ENCODE results near the gene DHX16.

Gene DHX16

GRCh38 chr6:30617565-30618269, 55.1 kb downstream of the DHX16 start, which contains the start of gene MRPS18B:
Gene MRPS18B, plus strand, starts transcription at chr6:30617840. Its CDS starts 26 bp downstream, at chr6:30617866.
- no peaks in the 10 kb centered on the region for H3K27me3 ChIP-seq (ENCODE audit: insufficient read depth, low read length)
- H3F3A ChIP-seq (ENCODE audit: insufficient read depth, low read length): 0 out of 2 replicates have a peak, but pooled peaks cover 2% of the 10 kb centered on the region
- H3K79me2 ChIP-seq (ENCODE audit: insufficient read depth, low read length): peaks cover 42% of the 10 kb centered on the region
- no peaks in the 10 kb centered on the region for H4K20me1 ChIP-seq (ENCODE audit: insufficient read depth, low read length)
- H3K4me1 ChIP-seq (ENCODE audit: insufficient read depth, low read length, severe bottlenecking): peaks cover 33% of the 10 kb centered on the region
- peaks cover 73% of the 10 kb centered on the region for H3K36me3 ChIP-seq (ENCODE audit: insufficient read depth, low read length)
- peak within 1 kb of the TSS; percentile 98 for H3K4me2 ChIP-seq (ENCODE audit: low read length)
- no peak within 1 kb of the TSS for H2AFZ ChIP-seq (ENCODE audit: low read length)
- no peaks in the 10 kb centered on the region for H3K9me3 ChIP-seq (ENCODE audit: low read length)
- H3K4me3 ChIP-seq (ENCODE audit: low read depth, low read length, poor library complexity, severe bottlenecking): peak within 1 kb of the TSS; percentile 97
- TF ChIP-seq EZH2 (IDR thresholded peaks at IDR 0.05; ENCODE audit: borderline replicate concordance, low read length): no peak
- TF ChIP-seq, protein P1, sequence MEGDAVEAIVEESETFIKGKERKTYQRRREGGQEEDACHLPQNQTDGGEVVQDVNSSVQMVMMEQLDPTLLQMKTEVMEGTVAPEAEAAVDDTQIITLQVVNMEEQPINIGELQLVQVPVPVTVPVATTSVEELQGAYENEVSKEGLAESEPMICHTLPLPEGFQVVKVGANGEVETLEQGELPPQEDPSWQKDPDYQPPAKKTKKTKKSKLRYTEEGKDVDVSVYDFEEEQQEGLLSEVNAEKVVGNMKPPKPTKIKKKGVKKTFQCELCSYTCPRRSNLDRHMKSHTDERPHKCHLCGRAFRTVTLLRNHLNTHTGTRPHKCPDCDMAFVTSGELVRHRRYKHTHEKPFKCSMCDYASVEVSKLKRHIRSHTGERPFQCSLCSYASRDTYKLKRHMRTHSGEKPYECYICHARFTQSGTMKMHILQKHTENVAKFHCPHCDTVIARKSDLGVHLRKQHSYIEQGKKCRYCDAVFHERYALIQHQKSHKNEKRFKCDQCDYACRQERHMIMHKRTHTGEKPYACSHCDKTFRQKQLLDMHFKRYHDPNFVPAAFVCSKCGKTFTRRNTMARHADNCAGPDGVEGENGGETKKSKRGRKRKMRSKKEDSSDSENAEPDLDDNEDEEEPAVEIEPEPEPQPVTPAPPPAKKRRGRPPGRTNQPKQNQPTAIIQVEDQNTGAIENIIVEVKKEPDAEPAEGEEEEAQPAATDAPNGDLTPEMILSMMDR (IDR thresholded peaks at IDR 0.05; ENCODE audit: low read length): no peak
- H3K9ac ChIP-seq (ENCODE audit: low read length): peak within 1 kb of the TSS; percentile 100
- H3K9me2 ChIP-seq (ENCODE audit: low read depth, low read length): no peaks in the 10 kb centered on the region
- H3K27ac ChIP-seq (ENCODE audit: low read depth, low read length, poor library complexity, severe bottlenecking): peak within 1 kb of the TSS; percentile 93

- Histone ChIP-seq H3K4me1 (ENCODE audit: insufficient read depth, low read length, severe bottlenecking) (peaks cover 40% of the 10 kb centered on the region), H3K4me2 (ENCODE audit: low read length) (peak within 1 kb of the TSS; percentile 98), H2AFZ (ENCODE audit: low read length) (no peak within 1 kb of the TSS), H4K20me1 (ENCODE audit: insufficient read depth, low read length) (no peaks in the 10 kb centered on the region), H3K36me3 (ENCODE audit: insufficient read depth, low read length) (peaks cover 73% of the 10 kb centered on the region), H3K9me3 (ENCODE audit: low read length) (no peaks in the 10 kb centered on the region), H3K4me3 (ENCODE audit: low read depth, low read length, poor library complexity, severe bottlenecking) (peak within 1 kb of the TSS; percentile 97), H3K27ac (ENCODE audit: low read depth, low read length, poor library complexity, severe bottlenecking) (peak within 1 kb of the TSS; percentile 93), H3F3A (ENCODE audit: insufficient read depth, low read length) (0 out of 2 replicates have a peak, but pooled peaks cover 2% of the 10 kb centered on the region), H3K9me2 (ENCODE audit: low read depth, low read length) (no peaks in the 10 kb centered on the region), H3K79me2 (ENCODE audit: insufficient read depth, low read length) (peaks cover 42% of the 10 kb centered on the region), H3K9ac (ENCODE audit: low read length) (peak within 1 kb of the TSS; percentile 100), H3K27me3 (ENCODE audit: insufficient read depth, low read length) (no peaks in the 10 kb centered on the region)
- no peak for TF ChIP-seq EZH2 (IDR thresholded peaks at IDR 0.05; ENCODE audit: borderline replicate concordance, low read length)
Measured at GRCh38 chr6:30616811-30617564, 55.8 kb downstream of the DHX16 start, which contains the start of gene PPP1R10. Gene PPP1R10, minus strand, starts transcription at chr6:30617243. Its CDS starts 7,299 bp downstream, at chr6:30609944.

- H3K36me3 ChIP-seq (ENCODE audit: insufficient read depth, low read length): peaks cover 73% of the 10 kb centered on the region
- peaks cover 42% of the 10 kb centered on the region for H3K79me2 ChIP-seq (ENCODE audit: insufficient read depth, low read length)
- peak overlapping the region; percentile 97 for H3K4me3 ChIP-seq (ENCODE audit: low read depth, low read length, poor library complexity, severe bottlenecking)
- 0 out of 2 replicates have a peak, but pooled peaks cover 2% of the 10 kb centered on the region for H3F3A ChIP-seq (ENCODE audit: insufficient read depth, low read length)
- H3K27me3 ChIP-seq (ENCODE audit: insufficient read depth, low read length): no peaks in the 10 kb centered on the region
- TF ChIP-seq, protein P1 (IDR thresholded peaks at IDR 0.05; ENCODE audit: low read length): no peak
- no peak for TF ChIP-seq EZH2 (IDR thresholded peaks at IDR 0.05; ENCODE audit: borderline replicate concordance, low read length)
- no peaks in the 10 kb centered on the region for H4K20me1 ChIP-seq (ENCODE audit: insufficient read depth, low read length)
- H3K4me1 ChIP-seq (ENCODE audit: insufficient read depth, low read length, severe bottlenecking): peaks cover 44% of the 10 kb centered on the region
- H3K9me2 ChIP-seq (ENCODE audit: low read depth, low read length): no peaks in the 10 kb centered on the region
- peak overlapping the region; percentile 93 for H3K27ac ChIP-seq (ENCODE audit: low read depth, low read length, poor library complexity, severe bottlenecking)
- no peaks in the 10 kb centered on the region for H3K9me3 ChIP-seq (ENCODE audit: low read length)
- no peak overlapping the region for H2AFZ ChIP-seq (ENCODE audit: low read length)
- H3K4me2 ChIP-seq (ENCODE audit: low read length): peak overlapping the region; percentile 88
- H3K9ac ChIP-seq (ENCODE audit: low read length): peak overlapping the region; percentile 99
Measured at GRCh38 chr6:30615958-30616810, 56.6 kb downstream of the DHX16 start.

Measured in OCI-LY1 (cell line).